SK-MEL-5 (cell line): ENCODE results near the gene THUMPD3. TPM values are rescaled to one million over a fixed set of nuclear protein-coding genes. Genes with fewer than 3 reads are reported as not detected.

Source experiments
- DNase-seq: peaks from one replicate; pipeline ENCODE4 v3.0.0-alpha.2; 2016; ENCODE audit warnings: low read depth, low spot score
- in situ Hi-C: cut with HindIII; loops from 2 replicates; pipeline ENCODE4 v1.10.0; 2016; ENCODE audit warnings: low sequenced_read_pairs, high pct_unique_total_duplicates, low pct_unique_long_range_greater_than_20kb
- total RNA-seq: library from RNA; depleted of rRNA; stranded (reverse); fragments of >200 nt; shearing (Covaris generic); gene quantifications from 2 replicates; pipeline ENCODE4 v1.2.3, GENCODE V29; 2014

Gene THUMPD3
- total RNA-seq, 1 experiment from 2014 or later, result 73.5 TPM

- no peak for DNase-seq
- in situ Hi-C loops, result no loop called here
These were observed 25.9 kb downstream of the THUMPD3 start for GRCh38 chr3:9388562-9389272.

- no peak for DNase-seq
- in situ Hi-C loops, result no loop called here
These were observed 27.5 kb downstream of the THUMPD3 start for GRCh38 chr3:9390265-9390888.

GRCh38 chr3:9392041-9392440 lies 29.2 kb downstream of the THUMPD3 start:
- DNase-seq, result no peak
- in situ Hi-C loops, result no loop called here

GRCh38 chr3:9395570-9396300 lies 32.9 kb downstream of the THUMPD3 start:
- in situ Hi-C loops, result no loop called here

GRCh38 chr3:9396301-9396631 lies 33.4 kb downstream of the THUMPD3 start:
- in situ Hi-C loops, result no loop called here
- peak; percentile 95 for DNase-seq

More at GRCh38 chr3:9395570-9396300, 32.9 kb downstream of the THUMPD3 start:
- no peak for DNase-seq

DNA sequence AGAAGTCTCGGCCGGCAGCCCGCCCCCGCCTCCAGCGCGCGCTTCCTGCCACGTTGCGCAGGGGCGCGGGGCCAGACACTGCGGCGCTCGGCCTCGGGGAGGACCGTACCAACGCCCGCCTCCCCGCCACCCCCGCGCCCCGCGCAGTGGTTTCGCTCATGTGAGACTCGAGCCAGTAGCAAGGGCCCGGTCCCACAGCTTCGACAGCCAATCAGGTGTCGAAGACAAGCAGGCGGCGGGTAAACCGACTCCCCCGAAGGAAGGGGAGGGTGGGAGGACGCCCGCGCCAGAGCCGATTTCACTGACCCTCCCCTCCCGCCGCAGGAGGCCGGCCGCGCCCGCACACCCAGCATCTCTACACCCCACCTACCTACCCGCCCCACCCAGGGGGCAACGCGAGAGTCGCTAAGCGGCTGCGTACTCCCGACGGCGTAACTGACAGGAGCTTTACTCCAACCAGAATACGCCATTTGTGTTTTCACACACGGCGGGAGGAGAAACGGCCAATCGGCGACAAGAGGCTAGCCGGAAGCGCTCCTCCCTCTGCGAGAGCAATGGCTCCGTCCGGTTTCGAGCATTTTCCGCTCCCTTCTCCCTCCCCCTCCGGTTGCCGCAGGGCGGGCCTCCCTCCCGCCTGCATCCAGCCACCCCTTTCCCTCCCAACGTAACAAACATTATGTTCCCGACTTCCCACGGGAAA lies 33.9 kb downstream of the THUMPD3 start:
- DNase-seq, result peak; percentile 99
- in situ Hi-C loops, result no loop called here

- in situ Hi-C loops, result no loop called here
- DNase-seq, result peak; percentile 96
These were observed 34.6 kb downstream of the THUMPD3 start, which contains the start of gene SETD5 for GRCh38 chr3:9397332-9397905. Gene SETD5, plus strand, starts transcription at chr3:9397615. Its CDS starts 31,324 bp downstream, at chr3:9428939.

DNA sequence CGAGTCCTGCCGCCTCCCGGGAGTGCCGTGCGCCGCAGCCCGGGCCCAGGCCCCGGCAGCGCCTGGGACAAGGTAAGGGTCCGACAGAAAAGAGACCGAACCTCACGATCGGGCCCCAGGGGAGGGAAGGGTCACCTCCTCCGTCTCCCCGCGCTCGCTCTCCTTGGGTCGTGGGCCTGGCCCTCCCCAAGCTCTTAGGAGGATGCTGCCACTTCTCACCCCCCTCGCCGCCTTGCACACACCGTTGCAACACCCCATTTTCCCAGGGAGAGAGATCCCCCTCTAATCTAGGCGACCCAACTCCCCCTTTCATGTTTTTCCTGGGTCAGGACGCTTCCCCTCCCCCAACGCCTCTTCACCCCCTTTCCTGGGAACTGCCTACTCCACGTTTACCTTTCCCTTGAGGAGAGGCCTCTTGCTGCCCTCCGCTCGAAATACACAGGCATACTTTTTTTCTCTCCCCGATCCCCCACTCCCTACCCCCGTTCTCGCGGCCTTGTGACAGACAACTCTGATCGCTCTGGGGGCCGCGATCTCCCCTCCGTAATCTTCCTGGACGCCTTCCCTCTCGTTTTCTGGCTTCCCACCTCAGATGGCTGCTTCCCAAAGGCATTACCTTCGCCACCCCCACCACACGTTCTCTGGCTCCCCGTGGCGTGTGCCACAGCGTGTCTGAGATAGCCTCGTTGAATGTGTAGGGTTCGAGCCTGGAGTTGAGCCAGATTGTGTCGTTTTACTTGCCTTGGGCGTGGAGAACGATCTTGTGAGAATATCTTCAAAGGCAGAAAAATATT lies 35.2 kb downstream of the THUMPD3 start:
- peak; percentile 41 for DNase-seq

GRCh38 chr3:9398700-9399336 lies 36.0 kb downstream of the THUMPD3 start:
- in situ Hi-C loops, result no loop called here
- DNase-seq, result peak; percentile 49

More for the DNA sequence above, 35.2 kb downstream of the THUMPD3 start:
- in situ Hi-C loops, result no loop called here

GRCh38 chr3:9399337-9399703 lies 36.5 kb downstream of the THUMPD3 start:
- in situ Hi-C loops, result no loop called here
- no peak for DNase-seq

DNA sequence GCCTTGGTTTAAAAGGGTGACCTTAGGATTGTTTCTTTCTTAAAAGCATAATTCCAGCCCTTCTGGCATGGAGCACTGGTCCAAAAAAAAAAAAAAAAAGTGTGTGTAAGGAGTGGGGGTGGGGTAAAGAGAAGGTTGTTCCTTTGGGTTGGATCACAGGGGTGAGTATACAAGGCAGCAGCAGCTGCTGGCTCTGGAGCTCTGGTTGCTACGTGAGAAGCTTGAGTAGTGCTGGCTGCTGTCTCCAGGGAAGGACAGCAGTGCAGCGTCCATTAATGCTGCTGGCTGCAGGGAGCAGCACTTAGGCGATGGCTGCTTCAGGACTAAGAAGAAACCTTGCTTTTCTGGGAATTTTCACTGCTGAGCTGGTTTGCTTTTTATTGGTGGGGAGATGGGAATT lies 36.9 kb downstream of the THUMPD3 start:
- in situ Hi-C loops, result no loop called here
- DNase-seq, result peak; percentile 93

- no peak for DNase-seq
- in situ Hi-C loops, result no loop called here
These were observed 37.8 kb downstream of the THUMPD3 start for GRCh38 chr3:9400616-9401015.

- in situ Hi-C loops, result no loop called here
- no peak for DNase-seq
These were observed 39.1 kb downstream of the THUMPD3 start for GRCh38 chr3:9401986-9402385.

DNA sequence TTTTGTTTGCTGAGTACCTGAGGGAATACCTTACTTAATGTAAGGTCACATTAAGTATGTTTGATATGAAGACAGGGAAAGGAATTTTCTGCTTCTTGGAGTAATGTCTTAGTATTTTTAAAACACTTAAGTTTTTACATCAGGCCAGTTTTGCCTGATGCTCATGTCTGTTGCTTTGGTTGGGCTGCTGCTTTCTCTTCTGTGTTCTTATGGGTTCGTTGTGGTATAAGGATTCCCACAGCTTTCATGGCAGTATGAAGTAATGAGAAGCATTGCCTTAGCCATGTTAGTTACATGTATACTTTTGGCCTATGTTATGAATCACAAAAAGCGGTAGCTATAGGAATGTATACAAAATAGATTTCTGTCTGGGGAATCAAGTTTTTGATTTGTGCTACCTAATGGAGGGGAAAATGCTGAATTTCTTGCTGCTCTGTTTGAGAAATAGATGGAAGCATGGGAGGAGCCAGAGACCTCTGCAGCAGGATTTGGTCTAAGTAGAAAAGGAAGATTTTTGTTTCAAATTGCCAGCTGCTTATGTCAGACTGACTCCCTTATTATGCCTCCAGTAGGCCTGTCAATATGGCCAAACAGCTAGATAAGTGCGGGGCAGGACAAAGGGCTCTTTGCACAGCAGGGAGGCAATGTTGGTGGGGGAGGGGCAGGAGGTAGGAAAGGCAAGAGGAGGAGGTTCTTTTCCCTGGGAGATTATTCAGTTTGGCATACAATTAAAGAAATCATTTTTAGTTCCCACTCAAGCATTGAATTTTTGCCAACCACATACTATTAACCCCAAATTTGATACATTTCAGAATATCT lies 39.8 kb downstream of the THUMPD3 start:
- in situ Hi-C loops, result no loop called here
- DNase-seq, result peak; percentile 84

DNA sequence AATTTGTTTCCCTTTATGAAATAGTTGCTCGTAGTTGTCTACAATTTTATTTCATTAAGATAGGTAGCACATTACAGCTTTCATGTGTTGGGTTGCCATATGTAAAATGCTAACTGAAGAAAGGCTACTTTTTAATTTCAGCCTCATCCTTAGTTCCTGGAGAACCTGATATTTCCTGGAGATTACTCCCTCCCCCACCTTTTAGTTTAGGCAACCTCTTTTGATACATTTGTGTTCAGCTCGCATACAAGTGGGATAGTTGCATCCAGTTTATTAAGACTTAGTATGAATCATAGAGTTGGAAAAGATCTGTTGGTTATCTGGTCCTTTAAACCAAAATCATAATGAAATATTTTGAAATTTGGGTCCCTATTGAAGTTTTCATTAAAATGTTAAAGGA lies 40.6 kb downstream of the THUMPD3 start:
- DNase-seq, result no peak
- in situ Hi-C loops, result no loop called here

DNA sequence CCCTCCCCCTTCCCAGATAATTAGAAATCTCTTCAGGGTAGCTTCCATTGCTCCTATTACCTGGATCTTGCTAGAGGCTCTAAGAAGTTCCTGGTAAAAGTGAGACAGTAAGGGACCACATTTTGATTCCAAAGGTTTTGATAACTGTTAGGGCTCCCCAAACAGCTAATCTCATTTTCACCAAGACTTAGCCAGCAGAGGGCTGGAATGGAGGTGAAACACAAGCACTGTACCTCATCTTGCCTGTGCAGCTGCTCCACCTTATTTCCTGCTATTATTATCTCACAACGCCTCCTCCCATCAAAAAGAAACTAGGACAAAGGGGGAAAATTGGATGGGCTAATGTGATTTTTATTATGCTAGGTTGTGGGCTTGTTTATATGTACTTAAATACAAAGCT lies 41.8 kb downstream of the THUMPD3 start:
- in situ Hi-C loops, result no loop called here

More for the DNA sequence above, 41.8 kb downstream of the THUMPD3 start:
- DNase-seq, result no peak
